SK-N-SH treated with all-trans-retinoic acid at 6 μM for 48 hours (cell line): ENCODE data around the gene TLE4.
"Not testable (repeated sequence)": the region's sequence is repeated elsewhere in the genome, so short reads cannot be mapped to it uniquely, and the experiment has no call there.

Experiments used
- ATAC-seq: fragments of 200-7000 bp; cut with Tn5 transposase; 3 replicates; pipeline ENCODE4 v1.9.1; 2020; ENCODE audit warnings: mild to moderate bottlenecking, moderate library complexity
- ARNTL ChIP-seq: fragments of 450-650 bp; formaldehyde crosslinking; IDR thresholded peaks from 2 replicates; pipeline ENCODE4 v1.5.0; 2020; ENCODE audit warnings: low read depth, mild to moderate bottlenecking, moderate library complexity, borderline replicate concordance
- CSDC2 ChIP-seq: fragments of 250-450 bp; sonication (Bioruptor Pico); IDR thresholded peaks from 2 replicates; pipeline ENCODE4 v1.5.0; 2020; ENCODE audit warnings: mild to moderate bottlenecking, moderate library complexity
- CSRNP3 ChIP-seq: fragments of 250-450 bp; sonication (Bioruptor Pico); IDR thresholded peaks from 2 replicates; pipeline ENCODE4 v1.5.1; 2021; ENCODE audit warnings: mild to moderate bottlenecking, moderate library complexity
- GLIS3 ChIP-seq: fragments of 250-450 bp; sonication (Bioruptor Pico); IDR thresholded peaks from 2 replicates; pipeline ENCODE4 v1.5.0; 2020; ENCODE audit warnings: mild to moderate bottlenecking, moderate library complexity
- ISL1 ChIP-seq: fragments of 250-450 bp; sonication (Bioruptor Pico); IDR thresholded peaks from 2 replicates; pipeline ENCODE4 v2.1.2; 2022; ENCODE audit warnings: mild to moderate bottlenecking, moderate library complexity
- OSR1 ChIP-seq: fragments of 250-450 bp; sonication (Bioruptor Pico); IDR thresholded peaks from 2 replicates; pipeline ENCODE4 v1.8.0; 2022; ENCODE audit warnings: moderate library complexity, mild to moderate bottlenecking, inconsistent platforms
- PPARA ChIP-seq: fragments of 250-450 bp; sonication (Bioruptor Pico); IDR thresholded peaks from 2 replicates; pipeline ENCODE4 v1.5.0; 2020; ENCODE audit warnings: mild to moderate bottlenecking, borderline replicate concordance
- RARB ChIP-seq: fragments of 250-450 bp; sonication (Bioruptor Pico); IDR thresholded peaks from 2 replicates; pipeline ENCODE4 v1.8.0; 2021; ENCODE audit warnings: mild to moderate bottlenecking, moderate library complexity
- SNAI2 ChIP-seq: fragments of 250-450 bp; sonication (Bioruptor Pico); IDR thresholded peaks from 2 replicates; pipeline ENCODE4 v1.5.0; 2020; ENCODE audit warnings: mild to moderate bottlenecking, moderate library complexity
- TCF4 ChIP-seq: fragments of 250-450 bp; sonication (Bioruptor Pico); IDR thresholded peaks from 2 replicates; pipeline ENCODE4 v1.8.0; 2021; ENCODE audit warnings: mild to moderate bottlenecking, moderate library complexity, borderline replicate concordance
- TOX ChIP-seq: fragments of 250-450 bp; sonication (Bioruptor Pico); IDR thresholded peaks from 2 replicates; pipeline ENCODE4 v1.8.0; 2021; ENCODE audit warnings: mild to moderate bottlenecking, moderate library complexity, borderline replicate concordance
- ZC3H10 ChIP-seq: fragments of 250-450 bp; sonication (Bioruptor Pico); IDR thresholded peaks from 2 replicates; pipeline ENCODE4 v1.5.1; 2021; ENCODE audit warnings: mild to moderate bottlenecking, moderate library complexity
- ZFP3 ChIP-seq: fragments of 250-450 bp; sonication (Bioruptor Pico); IDR thresholded peaks from 2 replicates; pipeline ENCODE4 v1.5.0; 2020; ENCODE audit warnings: mild to moderate bottlenecking, moderate library complexity
- ZFP30 ChIP-seq: fragments of 450-650 bp; formaldehyde crosslinking; IDR thresholded peaks from 2 replicates; pipeline ENCODE4 v1.5.0; 2022; ENCODE audit warnings: mild to moderate bottlenecking, moderate library complexity
- ZNF70 ChIP-seq: fragments of 450-650 bp; formaldehyde crosslinking; IDR thresholded peaks from 2 replicates; pipeline ENCODE4 v1.5.0; 2020; ENCODE audit warnings: mild to moderate bottlenecking, moderate library complexity
- ZNF8 ChIP-seq: fragments of 450-650 bp; formaldehyde crosslinking; IDR thresholded peaks from 2 replicates; pipeline ENCODE4 v1.5.0; 2020; ENCODE audit warnings: mild to moderate bottlenecking, moderate library complexity
- TF ChIP-seq, protein P1 (sequence below): fragments of 250-450 bp; sonication (Bioruptor Pico); IDR thresholded peaks from 2 replicates; pipeline ENCODE4 v1.8.0; 2021; ENCODE audit warnings: low read depth, mild to moderate bottlenecking, moderate library complexity, borderline replicate concordance
- TF ChIP-seq, protein P2 (sequence below): fragments of 250-450 bp; sonication (Bioruptor Pico); IDR thresholded peaks from 2 replicates; pipeline ENCODE4 v1.5.1; 2020; ENCODE audit warnings: low read depth, mild to moderate bottlenecking, moderate library complexity
- TF ChIP-seq, protein P3 (sequence below): fragments of 250-450 bp; sonication (Bioruptor Pico); IDR thresholded peaks from 2 replicates; pipeline ENCODE4 v1.8.0; 2020; ENCODE audit warnings: mild to moderate bottlenecking, moderate library complexity, borderline replicate concordance
- TF ChIP-seq, protein P4 (sequence below): fragments of 250-450 bp; sonication (Bioruptor Pico); IDR thresholded peaks from 2 replicates; pipeline ENCODE4 v1.5.0; 2020; ENCODE audit warnings: mild to moderate bottlenecking, moderate library complexity

Gene TLE4

GRCh38 chr9:79652598-79652997, 80.8 kb downstream of the TLE4 start (continued):
- TF ChIP-seq ZNF8 (CRISPR knock-in tag), result no peak
- TF ChIP-seq, protein P1, sequence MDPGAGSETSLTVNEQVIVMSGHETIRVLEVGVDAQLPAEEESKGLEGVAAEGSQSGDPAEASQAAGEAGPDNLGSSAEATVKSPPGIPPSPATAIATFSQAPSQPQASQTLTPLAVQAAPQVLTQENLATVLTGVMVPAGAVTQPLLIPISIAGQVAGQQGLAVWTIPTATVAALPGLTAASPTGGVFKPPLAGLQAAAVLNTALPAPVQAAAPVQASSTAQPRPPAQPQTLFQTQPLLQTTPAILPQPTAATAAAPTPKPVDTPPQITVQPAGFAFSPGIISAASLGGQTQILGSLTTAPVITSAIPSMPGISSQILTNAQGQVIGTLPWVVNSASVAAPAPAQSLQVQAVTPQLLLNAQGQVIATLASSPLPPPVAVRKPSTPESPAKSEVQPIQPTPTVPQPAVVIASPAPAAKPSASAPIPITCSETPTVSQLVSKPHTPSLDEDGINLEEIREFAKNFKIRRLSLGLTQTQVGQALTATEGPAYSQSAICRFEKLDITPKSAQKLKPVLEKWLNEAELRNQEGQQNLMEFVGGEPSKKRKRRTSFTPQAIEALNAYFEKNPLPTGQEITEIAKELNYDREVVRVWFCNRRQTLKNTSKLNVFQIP, result no peak
- no peak for TF ChIP-seq ZFP30 (CRISPR knock-in tag)
- TF ChIP-seq ZC3H10 (CRISPR knock-in tag), result no peak
- TF ChIP-seq OSR1 (CRISPR knock-in tag), result no peak
- TF ChIP-seq ZFP3, result no peak
- TF ChIP-seq GLIS3 (CRISPR knock-in tag), result no peak
- no peak for TF ChIP-seq ZNF70 (CRISPR knock-in tag)
- no peak for TF ChIP-seq ISL1 (CRISPR knock-in tag)
- no peak for TF ChIP-seq TOX (CRISPR knock-in tag)

GRCh38 chr9:79654591-79655382, 83.0 kb downstream of the TLE4 start:
- ATAC-seq, result not testable (repeated sequence)

DNA sequence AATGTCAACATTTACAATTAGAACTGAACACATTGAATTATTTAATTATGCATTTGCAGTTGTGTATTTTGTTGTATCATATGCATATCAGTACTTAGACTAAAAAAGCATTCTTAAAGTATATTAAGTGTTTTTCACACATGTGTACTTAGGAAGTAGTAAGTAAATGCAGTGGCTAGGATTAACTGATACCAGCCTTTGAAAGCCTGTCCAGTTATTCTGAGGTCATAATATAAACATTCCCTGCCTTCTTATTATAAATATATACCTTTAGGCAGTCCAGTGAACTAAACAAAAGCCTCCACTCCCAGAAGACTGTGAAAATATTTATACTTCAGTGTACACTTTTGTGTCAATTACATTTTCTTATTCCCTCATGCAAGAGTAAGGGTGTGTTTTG, 83.8 kb downstream of the TLE4 start:
- no peak for ATAC-seq
- TF ChIP-seq CSDC2 (CRISPR knock-in tag) (no peak), ZFP3 (no peak), SNAI2 (CRISPR knock-in tag) (no peak), RARB (CRISPR knock-in tag) (no peak), PPARA (CRISPR knock-in tag) (no peak), ARNTL (CRISPR knock-in tag) (no peak), OSR1 (CRISPR knock-in tag) (no peak), ZNF8 (CRISPR knock-in tag) (no peak), TCF4 (no peak)
- TF ChIP-seq, protein P2, sequence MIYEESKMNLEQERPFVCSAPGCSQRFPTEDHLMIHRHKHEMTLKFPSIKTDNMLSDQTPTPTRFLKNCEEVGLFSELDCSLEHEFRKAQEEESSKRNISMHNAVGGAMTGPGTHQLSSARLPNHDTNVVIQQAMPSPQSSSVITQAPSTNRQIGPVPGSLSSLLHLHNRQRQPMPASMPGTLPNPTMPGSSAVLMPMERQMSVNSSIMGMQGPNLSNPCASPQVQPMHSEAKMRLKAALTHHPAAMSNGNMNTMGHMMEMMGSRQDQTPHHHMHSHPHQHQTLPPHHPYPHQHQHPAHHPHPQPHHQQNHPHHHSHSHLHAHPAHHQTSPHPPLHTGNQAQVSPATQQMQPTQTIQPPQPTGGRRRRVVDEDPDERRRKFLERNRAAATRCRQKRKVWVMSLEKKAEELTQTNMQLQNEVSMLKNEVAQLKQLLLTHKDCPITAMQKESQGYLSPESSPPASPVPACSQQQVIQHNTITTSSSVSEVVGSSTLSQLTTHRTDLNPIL (CRISPR knock-in tag), result no peak
- TF ChIP-seq, protein P3, sequence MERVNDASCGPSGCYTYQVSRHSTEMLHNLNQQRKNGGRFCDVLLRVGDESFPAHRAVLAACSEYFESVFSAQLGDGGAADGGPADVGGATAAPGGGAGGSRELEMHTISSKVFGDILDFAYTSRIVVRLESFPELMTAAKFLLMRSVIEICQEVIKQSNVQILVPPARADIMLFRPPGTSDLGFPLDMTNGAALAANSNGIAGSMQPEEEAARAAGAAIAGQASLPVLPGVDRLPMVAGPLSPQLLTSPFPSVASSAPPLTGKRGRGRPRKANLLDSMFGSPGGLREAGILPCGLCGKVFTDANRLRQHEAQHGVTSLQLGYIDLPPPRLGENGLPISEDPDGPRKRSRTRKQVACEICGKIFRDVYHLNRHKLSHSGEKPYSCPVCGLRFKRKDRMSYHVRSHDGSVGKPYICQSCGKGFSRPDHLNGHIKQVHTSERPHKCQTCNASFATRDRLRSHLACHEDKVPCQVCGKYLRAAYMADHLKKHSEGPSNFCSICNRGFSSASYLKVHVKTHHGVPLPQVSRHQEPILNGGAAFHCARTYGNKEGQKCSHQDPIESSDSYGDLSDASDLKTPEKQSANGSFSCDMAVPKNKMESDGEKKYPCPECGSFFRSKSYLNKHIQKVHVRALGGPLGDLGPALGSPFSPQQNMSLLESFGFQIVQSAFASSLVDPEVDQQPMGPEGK (CRISPR knock-in tag), result no peak
- TF ChIP-seq, protein P4, sequence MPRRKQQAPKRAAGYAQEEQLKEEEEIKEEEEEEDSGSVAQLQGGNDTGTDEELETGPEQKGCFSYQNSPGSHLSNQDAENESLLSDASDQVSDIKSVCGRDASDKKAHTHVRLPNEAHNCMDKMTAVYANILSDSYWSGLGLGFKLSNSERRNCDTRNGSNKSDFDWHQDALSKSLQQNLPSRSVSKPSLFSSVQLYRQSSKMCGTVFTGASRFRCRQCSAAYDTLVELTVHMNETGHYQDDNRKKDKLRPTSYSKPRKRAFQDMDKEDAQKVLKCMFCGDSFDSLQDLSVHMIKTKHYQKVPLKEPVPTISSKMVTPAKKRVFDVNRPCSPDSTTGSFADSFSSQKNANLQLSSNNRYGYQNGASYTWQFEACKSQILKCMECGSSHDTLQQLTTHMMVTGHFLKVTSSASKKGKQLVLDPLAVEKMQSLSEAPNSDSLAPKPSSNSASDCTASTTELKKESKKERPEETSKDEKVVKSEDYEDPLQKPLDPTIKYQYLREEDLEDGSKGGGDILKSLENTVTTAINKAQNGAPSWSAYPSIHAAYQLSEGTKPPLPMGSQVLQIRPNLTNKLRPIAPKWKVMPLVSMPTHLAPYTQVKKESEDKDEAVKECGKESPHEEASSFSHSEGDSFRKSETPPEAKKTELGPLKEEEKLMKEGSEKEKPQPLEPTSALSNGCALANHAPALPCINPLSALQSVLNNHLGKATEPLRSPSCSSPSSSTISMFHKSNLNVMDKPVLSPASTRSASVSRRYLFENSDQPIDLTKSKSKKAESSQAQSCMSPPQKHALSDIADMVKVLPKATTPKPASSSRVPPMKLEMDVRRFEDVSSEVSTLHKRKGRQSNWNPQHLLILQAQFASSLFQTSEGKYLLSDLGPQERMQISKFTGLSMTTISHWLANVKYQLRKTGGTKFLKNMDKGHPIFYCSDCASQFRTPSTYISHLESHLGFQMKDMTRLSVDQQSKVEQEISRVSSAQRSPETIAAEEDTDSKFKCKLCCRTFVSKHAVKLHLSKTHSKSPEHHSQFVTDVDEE (CRISPR knock-in tag), result no peak

GRCh38 chr9:79656169-79656568, 84.4 kb downstream of the TLE4 start:
- no peak; the same call in 2 of the 3 replicates for ATAC-seq
- TF ChIP-seq ARNTL (CRISPR knock-in tag), result no peak
- peak; percentile 85 for TF ChIP-seq TCF4
- TF ChIP-seq, protein P2 (CRISPR knock-in tag), result no peak
- peak; percentile 53; the same call in 1 of the 2 replicates for TF ChIP-seq CSRNP3 (CRISPR knock-in tag)
- no peak for TF ChIP-seq ZNF8 (CRISPR knock-in tag)
- no peak for TF ChIP-seq ZC3H10 (CRISPR knock-in tag)
- no peak for TF ChIP-seq RARB (CRISPR knock-in tag)
- TF ChIP-seq, protein P4 (CRISPR knock-in tag), result peak; percentile 69; the same call in 1 of the 2 replicates
